T-helper 22 cell (primary cell): ENCODE results near the gene ANTXRL.
"Not testable (repeated sequence)": the region's sequence is repeated elsewhere in the genome, so short reads cannot be mapped to it uniquely, and the experiment has no call there.

Experiments
- DNase-seq: peaks from one replicate; pipeline ENCODE4 v3.0.0-alpha.2; 2020; ENCODE audit warnings: low read depth

Gene ANTXRL

DNA sequence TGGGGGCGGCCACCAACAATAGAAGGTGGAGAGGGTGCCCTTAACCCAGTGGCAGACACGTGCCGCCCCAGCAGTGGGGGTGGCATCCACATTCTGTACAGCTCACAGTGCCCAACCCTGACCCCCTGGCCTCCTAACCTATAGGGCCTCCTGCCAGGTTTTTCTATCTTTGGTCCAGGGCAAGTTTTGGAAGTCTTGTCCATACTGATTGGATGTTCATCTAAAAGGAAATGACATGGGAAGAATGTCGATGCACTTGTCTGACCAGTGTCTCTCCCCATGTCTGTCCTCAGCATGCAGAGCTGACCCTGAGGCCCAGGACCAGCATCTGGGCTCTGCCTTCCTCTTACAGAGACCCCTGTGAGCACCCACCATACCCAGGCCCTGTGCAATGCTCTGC, 32.3 kb upstream of the ANTXRL start:
- no peak for DNase-seq

DNA sequence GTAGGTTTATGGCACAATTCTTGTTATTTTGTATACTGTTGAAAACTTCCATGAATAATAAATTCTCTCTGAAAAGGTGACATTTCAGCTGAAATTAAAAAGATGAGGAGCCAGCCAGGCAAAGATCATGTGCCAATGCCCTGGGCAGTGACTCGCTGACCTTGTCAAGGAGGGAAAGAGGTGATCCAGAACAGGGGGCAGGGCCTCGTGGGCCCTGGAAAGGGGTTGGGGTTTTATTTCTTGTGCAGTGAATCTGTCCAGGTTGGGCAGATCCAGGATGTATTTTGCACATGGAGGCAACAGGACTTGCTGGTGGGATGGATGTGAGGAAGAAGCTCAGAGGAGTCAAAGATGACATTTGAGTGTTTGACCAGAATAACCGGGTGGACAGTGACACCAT, 31.6 kb upstream of the ANTXRL start:
- not testable (repeated sequence) for DNase-seq

DNA sequence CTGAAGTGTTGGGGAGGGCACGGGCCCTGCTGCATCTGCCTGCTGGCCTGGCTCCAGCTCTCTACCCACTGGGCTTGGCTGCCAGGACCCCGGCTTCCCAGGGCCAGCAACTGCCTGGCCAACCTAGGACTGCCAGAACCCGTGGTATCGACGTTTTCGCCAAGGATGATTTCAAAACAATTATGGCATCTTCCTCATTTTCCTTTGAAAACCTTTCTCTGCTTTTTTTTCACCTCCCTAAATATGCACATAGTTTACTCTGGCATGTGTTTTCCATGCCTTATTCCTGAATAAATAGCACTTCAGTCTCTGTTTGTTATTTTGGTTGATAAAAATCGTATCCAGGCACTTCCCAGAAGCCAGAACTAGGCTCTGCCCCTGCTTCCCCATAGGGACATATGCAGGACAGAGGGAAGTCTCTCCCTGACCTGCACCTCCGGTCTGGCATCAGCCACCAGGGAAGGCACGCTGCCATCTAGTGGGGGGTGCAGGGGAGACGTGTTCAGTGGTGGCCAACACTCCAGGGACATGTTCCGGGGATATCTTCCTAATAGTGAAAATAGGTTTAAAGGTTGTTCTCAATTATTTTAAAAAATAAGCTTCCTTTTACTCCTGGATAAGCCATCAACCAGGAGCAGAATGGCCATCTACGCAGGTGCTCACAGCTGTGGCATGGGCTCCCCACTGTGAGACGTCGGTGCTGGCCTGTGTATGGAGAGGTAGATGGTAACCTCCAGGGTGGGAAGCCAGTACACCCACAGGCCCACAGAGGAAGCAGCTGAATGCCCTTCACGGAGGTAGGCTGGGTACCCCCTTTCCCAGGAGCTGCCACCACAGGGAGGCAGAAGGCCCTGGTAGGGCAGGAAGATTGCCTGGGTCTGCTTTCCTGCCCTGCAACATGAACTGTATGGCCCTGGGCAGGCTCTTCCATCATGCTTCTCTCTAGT, 30.7 kb upstream of the ANTXRL start:
- no peak for DNase-seq

DNA sequence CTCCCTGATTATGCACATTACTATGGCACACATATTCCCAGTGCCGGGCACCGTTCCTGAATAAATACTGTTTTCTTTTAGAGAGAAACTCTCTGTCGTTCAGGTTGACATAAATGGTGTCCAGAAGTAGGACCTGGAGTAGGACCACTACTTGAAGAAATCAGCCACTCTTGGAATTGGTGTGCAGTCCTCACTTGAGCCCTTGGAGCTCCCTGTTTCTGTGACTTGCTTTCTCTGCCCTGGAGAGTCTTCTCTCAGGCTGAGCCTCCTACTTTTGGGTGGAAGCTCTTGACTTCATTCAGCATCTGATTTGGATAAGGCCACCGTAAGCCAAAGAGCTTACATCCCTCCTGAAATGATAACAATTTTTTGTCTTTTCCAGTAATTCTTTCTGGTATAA, 29.7 kb upstream of the ANTXRL start:
- no peak for DNase-seq

DNA sequence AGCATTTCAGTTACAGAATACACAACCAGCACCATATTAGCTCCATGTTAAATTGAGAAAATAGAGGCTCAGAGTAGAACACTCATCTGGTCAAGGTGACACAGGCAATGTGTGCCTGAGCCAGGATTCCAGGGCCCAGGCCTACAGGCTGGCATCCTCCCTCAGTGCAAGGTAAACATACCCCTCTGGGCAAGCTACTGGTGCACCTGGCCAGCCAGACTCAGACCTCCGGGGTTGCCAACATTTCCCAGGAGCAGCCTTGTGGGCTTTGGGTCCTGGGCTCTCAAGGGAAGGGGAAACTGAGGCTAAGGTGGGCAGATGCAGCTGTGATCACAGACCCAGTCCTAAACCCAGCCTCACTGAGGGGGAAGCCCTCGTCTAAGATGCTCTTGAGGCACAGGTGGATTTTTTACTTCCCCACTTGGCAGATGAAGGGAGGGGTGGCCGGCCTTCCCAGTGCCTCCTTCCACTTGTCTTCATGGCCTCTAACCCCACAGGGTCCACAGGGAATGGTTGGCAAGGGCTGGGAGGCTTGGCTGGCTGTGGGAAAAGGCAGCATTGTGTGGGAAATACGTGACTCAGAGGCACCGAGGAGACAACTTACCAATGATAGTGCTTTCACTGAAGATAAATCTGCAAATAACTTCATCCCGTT, 23.8 kb upstream of the ANTXRL start:
- not testable (repeated sequence) for DNase-seq

DNA sequence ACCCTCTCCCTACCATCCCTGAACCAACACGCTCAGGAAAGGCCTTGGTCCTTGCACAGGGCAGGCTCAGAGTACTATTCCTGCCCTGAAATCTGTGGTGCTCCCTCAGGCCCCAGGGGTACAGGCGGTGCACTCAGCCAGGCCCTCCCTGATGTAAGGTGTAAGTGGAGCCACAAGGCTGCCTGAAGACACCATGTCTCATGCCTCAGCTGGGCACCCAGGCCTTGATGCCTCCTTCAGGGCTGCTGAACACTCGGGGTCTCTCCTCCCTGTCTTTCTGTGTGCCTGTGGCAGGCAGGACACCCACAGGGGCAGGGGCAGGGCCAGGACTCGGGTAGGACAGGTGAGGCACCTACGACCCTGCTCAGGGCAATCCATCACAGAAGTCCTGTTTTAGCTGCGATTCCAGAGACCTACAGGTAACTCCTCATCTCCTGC, 22.9 kb upstream of the ANTXRL start:
- DNase-seq = no peak

DNA sequence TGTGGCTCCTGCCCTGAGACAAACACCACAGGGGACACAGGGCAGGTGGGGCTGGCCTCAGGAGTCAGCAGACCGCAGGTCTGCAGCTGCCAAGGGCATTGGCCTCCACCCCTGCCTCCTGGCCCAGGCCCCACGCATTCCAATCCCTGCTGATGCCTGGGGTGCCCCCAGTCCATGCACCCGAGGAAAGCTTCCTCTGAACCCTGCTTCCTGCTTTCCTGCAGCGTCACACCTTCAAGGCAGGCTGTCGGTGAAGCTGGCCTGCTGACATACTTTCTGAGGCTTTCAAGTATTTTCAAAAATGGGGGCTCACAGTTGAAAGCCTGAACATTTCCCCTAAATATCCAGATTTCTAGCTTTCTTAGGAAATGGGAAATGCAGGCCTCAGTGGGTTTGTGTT, 22.5 kb upstream of the ANTXRL start:
- no peak for DNase-seq

DNA sequence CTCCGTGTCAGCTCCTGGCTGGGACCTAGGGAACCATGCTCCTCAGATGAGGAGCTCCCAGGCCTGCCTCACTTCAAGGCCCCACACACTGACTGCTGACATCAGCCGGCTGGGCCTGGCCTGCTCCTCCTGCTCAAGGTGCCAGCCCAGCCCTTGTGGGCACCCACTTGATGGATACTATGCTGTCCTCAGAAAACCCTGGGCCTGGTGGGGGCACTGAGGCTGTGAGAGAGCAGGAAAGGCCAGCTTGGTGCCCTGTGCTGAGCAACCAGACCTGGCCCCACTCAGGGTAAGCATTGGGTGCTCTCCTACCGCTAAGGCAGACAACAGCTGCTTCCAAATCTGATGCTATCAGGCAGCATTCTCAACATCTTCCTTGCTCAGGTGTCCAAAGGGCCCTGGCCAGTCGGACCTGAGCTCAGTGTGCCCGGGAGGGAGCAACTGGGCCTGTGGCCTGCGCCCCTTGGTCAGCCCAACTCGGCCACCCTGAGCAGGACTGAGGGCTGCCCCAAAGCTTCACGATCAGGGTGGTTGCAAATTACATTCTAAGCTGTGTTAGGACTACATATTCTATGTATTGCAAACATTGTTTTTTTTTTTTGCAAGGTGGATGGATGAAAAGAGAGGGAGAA, 21.9 kb upstream of the ANTXRL start:
- DNase-seq = no peak

DNA sequence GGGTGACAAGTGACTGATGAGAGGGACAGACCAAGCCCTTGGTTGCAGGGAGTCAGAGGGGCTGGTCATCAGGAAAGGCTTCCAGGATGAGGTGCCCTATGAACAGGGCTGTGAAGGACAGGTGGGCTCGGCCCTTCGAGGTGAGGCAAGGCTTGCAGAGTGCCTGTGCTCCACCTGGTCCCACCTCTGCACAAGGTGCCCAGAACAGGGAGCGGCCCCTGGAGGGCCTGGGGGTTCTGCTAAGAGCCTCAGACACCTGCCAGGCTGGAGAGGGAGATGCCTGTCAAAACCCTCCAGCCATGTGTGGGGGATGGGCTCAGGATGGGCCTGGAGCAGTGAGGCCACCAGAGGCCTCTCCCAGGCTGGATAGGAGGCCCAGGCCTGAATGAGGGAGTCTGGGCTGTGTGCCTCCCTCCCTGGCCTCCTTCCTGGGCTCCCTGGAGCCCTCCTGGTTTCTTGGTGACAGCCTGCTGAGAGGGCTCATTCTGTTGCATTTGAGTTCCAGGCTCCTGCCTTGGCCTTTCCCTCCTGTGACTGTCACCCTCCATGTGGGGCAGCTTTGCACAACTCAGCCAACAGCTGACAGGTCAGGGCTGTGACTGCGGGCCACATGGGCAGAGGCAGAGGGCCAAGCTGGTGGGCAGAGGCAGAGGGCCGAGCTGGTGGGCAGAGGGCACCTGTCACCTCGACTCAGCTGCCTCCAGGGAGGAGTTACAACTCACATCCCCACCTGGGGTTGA, 21.1 kb upstream of the ANTXRL start:
- DNase-seq = not testable (repeated sequence)

DNA sequence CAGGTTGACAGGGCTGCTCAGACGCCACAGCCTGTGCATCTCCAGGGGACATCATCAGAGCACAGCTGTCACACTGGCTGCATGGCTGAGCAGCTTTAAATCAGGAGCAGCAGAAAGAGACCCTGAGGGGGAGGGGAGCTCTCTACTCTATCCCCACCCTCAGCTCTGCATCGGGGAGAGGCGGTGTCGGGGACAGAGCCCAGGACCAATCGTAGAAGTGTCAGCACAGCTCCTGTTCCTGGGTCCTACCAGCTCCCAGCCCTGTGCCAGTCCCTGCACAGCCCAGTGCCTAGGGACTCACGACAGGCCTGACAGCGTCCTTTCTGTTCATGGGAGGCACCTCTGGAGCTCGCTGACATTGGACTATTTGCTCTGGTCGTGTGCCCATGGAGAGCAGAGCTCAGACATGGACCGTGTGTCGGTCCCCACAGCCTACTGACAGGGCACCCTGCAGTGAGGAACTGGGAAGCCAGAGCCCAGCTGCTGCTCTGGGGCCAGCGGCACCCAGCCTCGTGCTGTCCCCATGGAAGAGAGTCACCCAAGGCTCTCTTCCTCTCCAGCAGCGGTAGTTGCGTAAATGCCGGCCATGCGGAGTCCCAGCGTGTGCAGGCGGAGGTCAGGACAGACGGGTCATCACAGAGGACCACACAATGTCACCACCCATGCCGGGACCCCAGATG, 20.4 kb upstream of the ANTXRL start:
- DNase-seq = no peak

DNA sequence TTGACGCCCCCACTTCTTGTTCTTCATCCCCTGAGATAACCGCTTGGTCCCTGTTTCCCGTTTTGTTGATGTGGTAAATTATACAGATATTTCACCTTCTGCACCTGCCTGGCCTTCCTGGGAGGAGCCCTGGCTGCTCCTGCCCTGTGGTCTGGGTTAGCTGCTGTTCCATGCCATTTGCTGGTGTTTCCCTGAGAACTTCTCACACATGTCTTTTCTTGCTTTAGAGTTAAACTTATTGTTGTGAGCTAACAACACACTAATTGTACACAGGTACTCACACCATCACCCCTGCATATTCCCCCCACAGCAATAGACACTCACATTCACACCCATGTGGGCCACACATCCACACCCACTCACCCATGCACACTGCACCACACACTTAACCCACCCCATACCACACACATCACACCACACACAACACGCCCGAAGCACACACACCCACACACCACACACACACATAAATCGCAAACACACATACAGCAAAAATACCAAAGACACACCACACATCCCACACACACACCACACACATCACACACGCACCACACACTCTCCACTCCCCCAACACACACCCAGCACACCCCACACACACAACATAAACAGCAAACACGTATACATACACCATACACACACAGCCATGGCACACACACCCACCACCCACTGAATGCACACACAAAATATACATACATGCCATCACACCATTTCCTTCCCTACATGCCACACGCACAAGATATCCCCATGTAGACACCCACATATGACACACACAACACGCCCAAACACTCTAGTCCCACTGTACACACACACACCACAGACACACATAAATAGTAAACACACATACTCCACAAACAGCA, 19.4 kb upstream of the ANTXRL start:
- no peak for DNase-seq

DNA sequence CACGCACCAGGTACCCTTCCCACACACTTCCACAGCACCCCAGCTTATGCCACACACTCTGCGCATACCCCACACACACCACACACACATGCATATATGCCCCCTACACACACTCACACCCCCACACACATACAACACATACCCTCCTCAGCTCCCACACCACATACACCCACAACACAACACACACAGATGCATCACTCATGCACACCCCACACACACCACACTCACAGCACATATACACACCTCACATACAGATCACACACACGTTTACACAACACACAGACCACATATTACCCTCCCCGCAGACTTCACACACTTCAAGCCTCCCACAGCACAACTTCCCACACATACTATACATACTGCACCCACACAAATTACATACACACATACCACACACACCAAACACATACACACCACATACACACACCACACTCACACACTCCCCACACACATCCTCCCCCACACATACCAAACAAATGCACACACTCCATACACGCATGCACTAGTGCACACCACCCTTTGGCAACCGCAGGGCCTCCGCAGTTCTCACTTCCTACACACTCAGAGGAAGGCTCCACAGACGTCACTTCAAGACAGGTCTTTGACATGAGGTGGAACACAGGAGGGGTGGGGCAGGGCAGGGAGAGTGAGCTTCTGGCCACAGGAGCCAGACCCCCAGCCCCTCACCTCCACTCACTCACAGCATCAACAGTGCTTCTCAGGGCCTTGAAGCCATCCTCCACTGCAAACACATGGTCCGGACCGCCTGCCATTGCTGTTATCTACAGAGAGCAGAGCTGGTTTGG, 18.5 kb upstream of the ANTXRL start:
- peak; percentile 29 for DNase-seq

DNA sequence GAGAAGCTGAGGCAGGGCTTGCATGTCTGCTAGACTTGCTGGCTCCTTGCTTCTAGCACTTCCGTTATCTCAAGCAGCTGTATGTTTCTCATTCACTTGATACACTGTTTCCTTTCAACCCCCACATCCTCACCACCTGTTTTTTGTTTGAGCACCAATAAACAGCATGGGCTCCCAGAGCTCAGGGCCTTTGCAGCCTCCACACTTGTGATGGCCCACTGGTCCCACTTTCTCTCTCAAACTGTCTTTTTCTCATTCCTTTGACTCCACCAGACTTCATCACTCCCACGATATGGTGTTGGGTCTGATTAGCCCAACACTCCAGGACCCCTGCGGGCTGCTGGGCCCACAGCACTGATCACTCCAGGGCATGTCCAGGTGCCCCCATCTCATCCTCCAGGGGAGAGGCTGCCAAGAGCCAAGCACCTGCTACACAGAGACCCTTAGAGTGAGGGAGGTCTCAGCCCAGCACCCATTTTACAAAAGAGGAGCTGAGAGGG, 17.2 kb upstream of the ANTXRL start:
- not testable (repeated sequence) for DNase-seq

DNA sequence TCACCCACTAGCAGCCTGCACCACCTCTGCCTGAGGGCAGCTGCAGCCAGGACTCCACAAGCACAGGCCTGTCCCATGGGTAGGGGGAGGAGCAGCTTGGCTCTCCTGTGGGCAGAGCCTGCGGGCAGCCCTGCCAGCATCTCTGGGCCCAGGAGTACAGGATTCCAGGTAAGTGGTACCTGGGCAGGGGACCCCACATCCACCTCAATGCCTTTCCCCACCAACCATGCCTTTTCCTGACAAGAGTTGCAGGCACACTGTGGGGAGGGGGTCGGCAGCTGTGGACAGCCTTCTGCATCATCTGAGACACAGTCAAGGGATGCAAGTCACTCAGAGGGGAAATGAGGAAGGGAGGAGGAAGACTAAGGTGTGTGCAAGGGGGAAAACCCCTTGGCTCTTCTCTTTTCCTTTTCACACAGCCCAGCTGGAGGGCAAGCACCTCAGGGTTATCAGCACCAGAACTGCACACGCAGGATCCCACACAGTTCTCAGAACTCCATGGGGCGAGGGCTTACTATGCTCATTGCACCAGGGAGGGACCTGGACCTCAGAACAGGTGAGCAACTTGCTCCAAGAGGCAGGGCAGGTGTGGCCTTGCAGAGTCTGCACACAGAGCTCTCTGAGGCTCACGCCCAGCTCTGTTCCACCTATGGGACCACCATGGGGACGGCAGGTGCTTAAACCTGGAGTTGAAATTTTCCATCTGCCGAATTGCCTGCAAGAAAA, 16.5 kb upstream of the ANTXRL start:
- no peak for DNase-seq

DNA sequence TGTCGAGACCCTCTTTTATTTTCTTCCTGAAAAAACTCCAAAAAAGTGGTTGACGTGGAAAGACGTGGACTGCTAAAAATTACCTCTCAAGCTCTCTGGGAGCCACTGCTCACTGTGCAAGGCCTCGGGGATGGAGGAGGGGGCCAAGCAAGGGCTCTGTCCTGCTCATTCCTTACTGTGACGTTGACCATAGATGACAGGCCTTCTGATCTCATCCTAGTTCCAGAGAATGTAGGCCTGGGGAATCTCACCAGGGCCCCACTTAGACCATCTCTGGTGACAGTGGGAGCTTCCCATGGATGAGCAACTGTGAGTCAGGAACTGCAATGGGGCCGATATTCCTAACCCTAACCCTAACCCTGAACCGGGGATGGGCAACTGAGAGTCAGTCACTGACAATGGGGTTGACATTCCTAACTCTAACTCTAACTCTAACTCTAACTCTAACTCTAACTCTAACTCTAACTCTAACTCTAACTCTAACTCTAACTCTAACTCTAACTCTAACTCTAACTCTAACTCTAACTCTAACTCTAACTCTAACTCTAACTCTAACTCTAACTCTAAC, 15.8 kb upstream of the ANTXRL start:
- not testable (repeated sequence) for DNase-seq

DNA sequence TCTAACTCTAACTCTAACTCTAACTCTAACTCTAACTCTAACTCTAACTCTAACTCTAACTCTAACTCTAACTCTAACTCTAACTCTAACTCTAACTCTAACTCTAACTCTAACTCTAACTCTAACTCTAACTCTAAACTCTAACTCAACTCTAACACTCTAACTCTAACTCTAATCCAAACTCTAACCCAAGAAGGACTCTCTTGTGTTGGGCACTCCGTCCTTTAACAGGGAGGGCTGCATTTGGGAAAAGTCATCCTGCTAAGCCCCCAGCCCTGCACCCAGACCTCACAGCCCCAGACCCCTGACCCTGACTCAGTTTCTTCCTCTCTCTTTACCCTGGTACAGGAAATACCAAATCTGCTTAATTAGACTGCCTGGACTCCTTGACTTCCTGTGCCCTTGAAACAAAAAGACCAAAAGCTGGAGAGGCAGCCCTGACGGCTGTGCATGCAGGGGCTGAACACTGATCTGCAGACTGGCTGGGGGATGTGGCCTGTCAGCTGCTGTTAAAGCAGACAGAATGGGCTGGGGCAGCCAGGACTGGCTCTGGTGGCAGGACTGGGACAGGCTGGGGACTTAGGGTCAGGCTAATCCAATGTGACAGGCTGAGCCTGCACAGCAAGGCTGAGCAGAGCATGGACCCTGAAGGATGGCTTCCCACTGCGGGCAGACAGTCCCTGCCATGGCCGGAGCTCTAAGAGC, 14.8 kb upstream of the ANTXRL start:
- DNase-seq = not testable (repeated sequence)

DNA sequence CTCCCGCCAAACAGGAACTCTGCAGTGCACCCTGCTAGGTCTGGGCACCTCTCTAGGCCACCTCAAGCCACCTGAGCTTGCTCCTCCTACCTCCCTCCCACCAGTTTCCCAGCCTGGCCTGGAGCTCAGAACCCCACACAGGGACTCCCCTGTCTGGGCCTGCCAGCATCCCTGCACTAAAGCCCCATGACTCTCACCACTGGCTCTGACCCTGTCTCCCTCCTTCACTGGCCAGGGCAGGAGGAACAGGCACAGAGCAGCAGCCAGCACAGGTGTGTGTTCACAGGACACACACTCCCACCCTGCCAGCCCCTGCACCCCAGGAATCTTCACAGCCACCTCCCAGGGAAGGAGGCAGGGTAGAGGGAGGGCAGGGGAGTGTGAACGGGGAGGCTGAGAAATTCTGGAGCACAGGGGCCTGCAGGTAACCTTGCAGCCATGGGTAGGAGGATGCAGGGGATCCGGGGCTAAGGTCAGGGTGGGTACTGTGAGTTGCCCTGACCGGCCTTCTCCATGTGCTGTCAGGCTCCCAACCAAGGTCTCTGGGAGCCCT, 13.9 kb upstream of the ANTXRL start:
- no peak for DNase-seq
